IPS DF 6.9 (cell line): Measurements from ENCODE around the gene REEP3.
"Not testable (repeated sequence)": the region's sequence is repeated elsewhere in the genome, so short reads cannot be mapped to it uniquely, and the experiment has no call there.

ENCODE experiments used
- DNase-seq: peaks from one replicate; pipeline ENCODE4 v3.0.0-alpha.2; 2013; ENCODE audit warnings: low read depth, low spot score
- H3K27ac ChIP-seq: one replicate; pipeline ENCODE4 v1.5.1; 2013; ENCODE audit warnings: low read length, control low read depth
- H3K27me3 ChIP-seq: 2 replicates; pipeline ENCODE4 v1.6.1; 2013; ENCODE audit warnings: mild to moderate bottlenecking, low read length; ENCODE audit not compliant: control insufficient read depth, insufficient read depth
- H3K36me3 ChIP-seq: 2 replicates; pipeline ENCODE4 v1.6.1; 2013; ENCODE audit warnings: low read length; ENCODE audit not compliant: control insufficient read depth, insufficient read depth
- H3K4me1 ChIP-seq: 2 replicates; pipeline ENCODE4 v1.6.1; 2013; ENCODE audit warnings: low read length; ENCODE audit not compliant: control insufficient read depth, insufficient read depth
- H3K4me3 ChIP-seq: 2 replicates; pipeline ENCODE4 v1.5.1; 2013; ENCODE audit warnings: mild to moderate bottlenecking, low read length
- H3K9me3 ChIP-seq: 2 replicates; pipeline ENCODE4 v1.6.1; 2013; ENCODE audit warnings: low read length, inconsistent platforms; ENCODE audit not compliant: control insufficient read depth, insufficient read depth
- WGBS: extraction: QIAGEN DNeasy Blood & Tissue Kit; methylation state at CpG from one replicate; pipeline ENCODE4 v1.1.7; 2013; ENCODE audit warnings: mixed read lengths, missing lambda C conversion rate; ENCODE audit not compliant: insufficient read length, insufficient coverage; 5-methylcytosine and 5-hydroxymethylcytosine counted together

REEP3 gene

DNA sequence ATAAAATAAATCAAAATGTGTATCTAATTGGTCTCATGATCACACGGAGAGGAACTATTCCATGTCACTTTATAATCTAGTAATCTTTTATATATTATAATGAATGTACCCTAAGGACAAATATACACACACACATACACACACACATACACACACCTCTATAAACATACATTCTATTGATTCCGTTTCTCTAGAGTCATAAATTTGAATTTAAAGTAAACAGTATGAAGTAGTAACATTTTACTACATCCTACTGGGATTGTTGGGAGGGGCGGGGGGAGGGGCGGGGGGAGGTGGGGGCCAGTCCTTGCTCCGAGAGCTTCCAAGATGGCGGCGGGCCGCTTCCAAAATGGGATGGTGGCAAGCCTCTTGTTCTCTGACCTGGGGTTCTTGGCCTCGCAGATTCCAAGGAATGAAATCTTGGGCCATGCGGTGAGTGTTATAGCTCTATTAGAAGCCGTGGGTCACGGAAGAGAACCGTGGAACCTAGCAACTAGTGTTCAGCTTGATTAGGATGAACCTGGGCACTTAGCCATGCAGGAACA is 143.2 kb downstream of the REEP3 start:
- WGBS: no CpG with 5 or more reads among the region's 13 CpGs
- H3K4me3 ChIP-seq: no peak overlapping the region
- H3K27ac ChIP-seq: no peak overlapping the region
- H3K27me3 ChIP-seq: no peaks in the 10 kb centered on the region
- no peaks in the 10 kb centered on the region for H3K9me3 ChIP-seq
- no peak for DNase-seq
- H3K36me3 ChIP-seq: no peaks in the 10 kb centered on the region
- peaks cover 2% of the 10 kb centered on the region; the same call in 1 of the 2 replicates for H3K4me1 ChIP-seq

DNA sequence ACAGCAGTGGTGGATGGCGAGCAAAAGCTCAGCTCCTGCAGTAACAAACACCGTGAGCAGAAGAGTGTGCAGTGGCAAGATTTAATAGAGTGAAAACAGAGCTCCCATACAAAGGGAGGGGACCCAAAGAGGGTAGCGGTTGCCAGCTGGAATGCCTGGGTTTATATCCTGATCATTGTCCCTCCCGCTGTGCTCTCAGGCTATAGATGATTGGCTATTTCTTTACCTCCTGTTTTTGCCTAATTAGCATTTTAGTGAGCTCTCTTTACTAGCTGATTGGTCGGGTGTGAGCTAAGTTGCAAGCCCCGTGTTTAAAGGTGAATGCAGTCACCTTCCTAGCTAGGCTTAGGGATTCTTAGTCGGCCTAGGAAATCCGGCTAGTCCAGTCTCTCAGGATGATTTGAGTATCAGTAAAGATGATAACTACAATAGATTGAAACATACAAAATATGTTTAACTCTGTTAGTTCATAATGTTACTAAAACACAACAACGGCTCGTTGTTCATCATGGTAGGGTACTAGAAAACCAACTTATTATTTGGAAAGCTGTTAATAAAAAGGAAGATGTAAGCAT is 143.9 kb downstream of the REEP3 start:
- H3K9me3 ChIP-seq, H3K27ac ChIP-seq, H3K4me1 ChIP-seq, H3K36me3 ChIP-seq, H3K4me3 ChIP-seq, H3K27me3 ChIP-seq, DNase-seq: not testable (repeated sequence)
- no CpG with 5 or more reads among the region's 10 CpGs for WGBS

DNA sequence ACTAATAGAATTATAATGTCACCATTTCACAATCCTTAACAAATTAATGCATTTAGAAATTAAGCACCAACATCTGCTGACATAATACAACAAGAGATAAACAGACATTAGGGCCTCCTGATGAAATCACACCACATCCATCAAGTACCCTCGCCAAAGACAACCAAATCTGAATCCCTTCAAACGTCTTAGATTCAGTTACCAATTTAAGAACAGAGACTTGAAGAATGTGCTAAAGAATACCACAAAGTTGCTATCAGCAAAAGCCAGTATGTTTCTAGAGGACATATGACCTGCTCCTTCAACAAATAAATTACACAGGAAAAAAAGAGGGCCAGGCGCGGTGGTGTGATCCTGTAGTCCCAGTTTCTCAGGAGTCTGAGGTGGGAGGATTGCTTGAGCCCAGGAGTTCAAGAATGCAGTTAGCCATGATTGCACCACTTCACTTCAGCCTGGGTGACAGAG is 144.5 kb downstream of the REEP3 start:
- no peaks in the 10 kb centered on the region for H3K36me3 ChIP-seq
- peaks cover 6% of the 10 kb centered on the region; the same call in 1 of the 2 replicates for H3K4me1 ChIP-seq
- no peak for DNase-seq
- H3K9me3 ChIP-seq: no peaks in the 10 kb centered on the region
- H3K4me3 ChIP-seq: no peak overlapping the region
- H3K27ac ChIP-seq: no peak overlapping the region
- H3K27me3 ChIP-seq: no peaks in the 10 kb centered on the region
- no CpG with 5 or more reads among the region's 4 CpGs for WGBS

DNA sequence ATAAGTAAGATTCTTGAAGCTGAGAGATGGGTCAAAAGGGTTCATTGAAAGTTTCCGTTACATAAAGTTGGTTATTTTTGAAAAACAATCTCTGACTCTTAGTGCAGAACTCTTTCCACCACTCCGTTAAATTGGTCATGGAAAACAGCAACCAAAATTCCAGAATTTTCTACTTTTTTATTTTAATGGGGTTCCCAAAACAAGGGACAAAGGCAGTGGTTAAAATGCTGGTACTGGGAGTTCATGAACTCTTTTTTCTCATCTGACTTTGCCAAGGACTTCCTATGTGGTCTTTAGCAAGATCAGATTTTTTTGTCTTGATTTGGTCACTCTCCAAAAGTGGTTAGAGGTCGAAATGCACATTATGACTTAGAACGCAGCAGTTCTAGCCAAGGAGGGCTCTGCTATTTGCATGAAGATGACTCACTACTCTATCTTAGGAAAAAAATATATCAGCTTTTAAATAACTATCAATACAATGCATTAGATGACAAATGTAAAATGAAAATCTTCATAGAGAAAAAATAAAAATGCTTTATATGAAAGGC is 145.7 kb downstream of the REEP3 start:
- DNase-seq: no peak

DNA sequence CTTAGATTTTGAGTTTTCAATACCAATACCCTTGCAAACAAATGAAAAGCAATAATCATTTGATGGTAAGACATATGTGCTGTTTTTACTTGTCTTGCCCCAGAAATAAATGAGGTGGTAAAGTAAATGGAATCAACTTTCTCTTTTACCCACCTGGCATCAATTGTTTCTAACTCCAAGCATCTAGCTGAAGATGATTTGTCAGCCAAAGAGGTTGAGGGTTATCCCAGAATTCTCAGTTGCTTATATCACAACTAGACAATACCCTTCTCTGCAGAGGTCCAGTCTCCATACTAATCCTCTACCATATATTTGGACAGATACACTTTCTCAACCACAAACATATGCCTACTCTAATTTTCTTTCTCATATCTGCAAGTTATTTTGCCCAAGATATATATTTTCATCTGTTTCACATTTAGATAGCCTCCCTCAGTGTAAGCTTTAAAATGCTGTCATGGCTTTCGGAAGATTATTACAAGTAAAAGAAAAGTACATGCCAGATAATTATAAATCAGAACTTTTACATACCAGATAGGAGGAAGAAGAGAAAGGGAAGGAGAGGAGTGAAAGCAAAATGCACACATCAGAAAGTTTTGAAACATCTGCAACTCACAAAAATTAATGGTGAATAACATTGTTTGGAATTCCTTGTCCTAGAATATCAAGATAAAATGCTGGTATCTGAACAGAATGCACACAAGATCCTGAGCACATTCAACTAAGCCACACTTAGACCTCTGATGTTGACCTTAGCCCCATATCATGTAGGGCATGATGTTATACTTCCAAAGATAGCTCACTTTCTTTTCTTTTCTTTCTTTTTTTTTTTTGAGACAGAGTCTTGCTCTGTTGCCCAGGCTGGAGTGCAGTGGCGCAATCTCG is 146.6 kb downstream of the REEP3 start:
- H3K4me1 ChIP-seq: peaks cover 11% of the 10 kb centered on the region
- H3K27me3 ChIP-seq: no peaks in the 10 kb centered on the region
- DNase-seq: no peak
- H3K4me3 ChIP-seq: no peak overlapping the region
- H3K36me3 ChIP-seq: no peaks in the 10 kb centered on the region
- H3K9me3 ChIP-seq: no peaks in the 10 kb centered on the region
- no peak overlapping the region for H3K27ac ChIP-seq
- WGBS: no CpG with 5 or more reads among the region's 3 CpGs

More for the DNA sequence above, 145.7 kb downstream of the REEP3 start:
- Histone ChIP-seq H3K4me1 (peaks cover 6% of the 10 kb centered on the region; the same call in 1 of the 2 replicates), H3K27me3 (no peaks in the 10 kb centered on the region), H3K27ac (no peak overlapping the region), H3K9me3 (no peaks in the 10 kb centered on the region), H3K36me3 (no peaks in the 10 kb centered on the region), H3K4me3 (no peak overlapping the region)
- no CpG with 5 or more reads among the region's 4 CpGs for WGBS

DNA sequence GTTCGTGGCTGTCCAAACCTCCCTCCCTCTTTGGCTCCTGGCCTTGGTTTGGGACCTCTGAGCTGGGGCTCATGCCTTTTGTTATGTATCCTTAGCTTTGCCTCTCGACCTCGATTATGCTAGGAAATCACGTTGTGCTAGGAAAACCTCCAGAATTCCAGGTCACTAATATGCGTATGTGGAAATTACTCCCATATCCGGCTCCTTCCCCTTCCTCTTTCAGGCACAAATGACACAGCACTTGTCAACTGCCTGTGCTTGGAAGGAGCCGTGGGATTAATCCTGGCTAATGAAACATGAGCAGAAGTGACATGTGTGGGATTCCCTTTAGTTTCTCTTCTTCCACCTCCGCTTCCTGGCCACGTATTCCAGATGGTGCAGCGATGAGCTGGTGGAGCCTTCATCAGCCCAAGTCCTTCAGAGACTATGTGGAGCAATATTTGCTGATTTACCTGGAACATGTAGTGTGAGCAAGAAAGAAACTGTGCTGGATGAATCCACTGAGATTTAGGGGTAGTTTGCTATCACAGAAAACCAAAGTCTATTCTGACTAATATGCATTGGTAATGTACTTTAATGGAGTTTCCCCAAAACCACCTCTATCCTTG is 149.2 kb downstream of the REEP3 start:
- Histone ChIP-seq H3K27ac (peak overlapping the region; percentile 76), H3K4me3 (no peak overlapping the region)

DNA sequence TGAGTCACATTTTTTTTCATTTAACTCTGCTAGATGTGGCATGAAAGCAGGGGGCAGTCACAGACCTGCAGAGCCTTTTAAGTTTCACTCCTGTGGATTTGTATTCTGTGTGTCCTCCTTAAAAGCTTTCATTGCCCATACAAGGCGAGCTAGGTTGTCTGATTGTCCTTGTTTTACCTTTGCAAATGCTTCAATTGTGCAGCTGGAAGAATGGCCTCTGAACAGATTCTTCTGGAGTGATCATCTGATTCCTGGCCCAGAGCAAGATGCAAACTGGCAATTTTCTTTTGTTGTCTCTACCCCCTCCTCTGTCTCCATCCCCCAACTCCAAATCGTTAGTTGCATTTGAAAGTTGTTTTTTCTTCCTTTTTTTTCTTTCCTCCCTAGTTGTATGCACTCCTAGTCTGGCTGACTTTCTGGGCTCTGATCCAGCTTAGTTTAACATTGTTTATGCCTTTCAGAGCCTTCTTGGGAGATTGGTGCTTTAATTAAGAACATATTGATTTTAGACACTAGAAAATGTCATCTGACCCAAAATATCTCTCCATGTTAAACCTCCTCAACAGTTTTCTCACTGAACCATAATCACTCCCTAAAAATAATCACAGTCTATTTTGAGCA is 150.2 kb downstream of the REEP3 start:
- WGBS: no CpG with 5 or more reads among the region's 2 CpGs
- DNase-seq: no peak
- H3K27ac ChIP-seq: no peak overlapping the region

More for the DNA sequence above, 149.2 kb downstream of the REEP3 start:
- peak; percentile 39 for DNase-seq
- no peaks in the 10 kb centered on the region for H3K27me3 ChIP-seq
- no peaks in the 10 kb centered on the region for H3K36me3 ChIP-seq
- H3K4me1 ChIP-seq: peaks cover 13% of the 10 kb centered on the region
- WGBS: no CpG with 5 or more reads among the region's 10 CpGs
- no peaks in the 10 kb centered on the region for H3K9me3 ChIP-seq

DNA sequence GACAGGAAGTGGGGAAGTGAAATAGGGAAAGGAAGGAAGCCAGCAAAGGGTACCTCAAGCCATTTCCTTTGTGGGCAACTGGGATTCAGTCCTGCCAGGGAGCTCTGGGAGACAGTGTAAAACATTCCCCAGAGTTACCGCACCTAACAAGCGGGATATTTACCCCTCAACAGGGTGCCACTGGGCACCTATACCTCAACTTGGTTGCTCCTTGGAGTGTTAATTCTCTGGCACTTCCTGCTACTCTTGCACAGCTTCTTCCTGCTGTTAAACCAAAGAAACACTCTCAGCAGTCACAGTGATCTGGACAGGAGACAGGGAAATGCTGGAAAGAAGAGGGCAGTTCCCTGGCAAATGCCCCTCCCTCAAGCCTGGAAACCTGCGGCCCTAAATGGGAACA is 151.3 kb downstream of the REEP3 start:
- no peak for DNase-seq
- Histone ChIP-seq H3K4me1 (peaks cover 13% of the 10 kb centered on the region), H3K9me3 (no peaks in the 10 kb centered on the region), H3K4me3 (no peak overlapping the region), H3K36me3 (no peaks in the 10 kb centered on the region), H3K27me3 (no peaks in the 10 kb centered on the region), H3K27ac (no peak overlapping the region)
- no CpG with 5 or more reads among the region's 3 CpGs for WGBS

More for the DNA sequence above, 150.2 kb downstream of the REEP3 start:
- Histone ChIP-seq H3K36me3 (no peaks in the 10 kb centered on the region), H3K9me3 (no peaks in the 10 kb centered on the region), H3K27me3 (no peaks in the 10 kb centered on the region), H3K4me3 (no peak overlapping the region), H3K4me1 (peaks cover 13% of the 10 kb centered on the region)

DNA sequence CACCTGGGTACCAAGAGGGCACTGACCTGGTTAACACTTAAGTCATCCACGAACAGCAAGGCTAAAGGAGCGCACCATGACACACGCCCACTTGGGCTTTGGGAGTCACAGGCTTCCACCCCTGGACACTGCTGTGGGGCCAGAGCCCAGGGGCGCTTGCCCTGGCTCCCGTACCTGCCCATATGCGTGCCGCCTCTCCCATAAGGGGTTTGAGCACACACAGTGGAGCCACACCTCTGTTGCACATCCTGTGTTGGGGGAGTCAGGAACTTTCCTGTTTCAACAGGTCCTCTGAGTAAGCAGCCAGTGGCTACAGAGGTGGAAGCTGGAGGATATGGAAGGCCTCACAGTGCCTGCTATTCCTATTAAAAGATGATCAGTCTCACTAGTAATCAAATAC is 152.0 kb downstream of the REEP3 start:
- no peak overlapping the region for H3K4me3 ChIP-seq
- H3K36me3 ChIP-seq: no peaks in the 10 kb centered on the region
- DNase-seq: no peak
- H3K27me3 ChIP-seq: no peaks in the 10 kb centered on the region
- no peak overlapping the region for H3K27ac ChIP-seq
- no peaks in the 10 kb centered on the region for H3K9me3 ChIP-seq
- no CpG with 5 or more reads among the region's 7 CpGs for whole genome bisulfite sequencing
- peaks cover 13% of the 10 kb centered on the region for H3K4me1 ChIP-seq

DNA sequence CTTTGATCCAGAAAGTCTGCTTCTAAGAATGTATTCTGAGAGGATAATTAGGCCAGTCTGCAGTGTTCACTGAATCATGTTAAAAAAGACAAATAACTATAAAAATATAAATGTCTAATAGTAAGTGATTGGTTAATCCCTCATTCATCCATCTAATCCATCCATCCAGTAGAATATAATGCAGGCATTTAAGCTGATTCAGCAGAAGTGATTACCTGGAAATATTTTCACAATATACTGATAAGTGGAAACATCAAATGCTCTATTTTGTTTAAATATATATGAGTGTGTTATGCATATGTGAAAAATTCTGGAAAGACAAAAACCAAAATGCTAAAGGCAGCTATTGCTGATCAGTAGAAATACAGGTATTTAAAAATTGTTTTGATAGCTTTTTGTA is 152.6 kb downstream of the REEP3 start:
- H3K36me3 ChIP-seq: no peaks in the 10 kb centered on the region
- no peak for DNase-seq
- no peaks in the 10 kb centered on the region for H3K9me3 ChIP-seq
- H3K4me1 ChIP-seq: peaks cover 13% of the 10 kb centered on the region
- no peak overlapping the region for H3K27ac ChIP-seq
- no peak overlapping the region for H3K4me3 ChIP-seq
- no peaks in the 10 kb centered on the region for H3K27me3 ChIP-seq
